Stimulated activated CD4-positive, alpha-beta T cell treated with anti-CD3 and anti-CD28 coated beads, Interleukin-4, amount 100 ng/mL, for 4 hours (primary cell): ENCODE data around the gene MDC1.
"Not testable (repeated sequence)": the region's sequence is repeated elsewhere in the genome, so short reads cannot be mapped to it uniquely, and the experiment has no call there.

Experiments
- DNase-seq, 2 experiments: peaks; one replicate each; pipeline ENCODE4 v3.0.0-alpha.2; 2020

MDC1 gene, protein sequence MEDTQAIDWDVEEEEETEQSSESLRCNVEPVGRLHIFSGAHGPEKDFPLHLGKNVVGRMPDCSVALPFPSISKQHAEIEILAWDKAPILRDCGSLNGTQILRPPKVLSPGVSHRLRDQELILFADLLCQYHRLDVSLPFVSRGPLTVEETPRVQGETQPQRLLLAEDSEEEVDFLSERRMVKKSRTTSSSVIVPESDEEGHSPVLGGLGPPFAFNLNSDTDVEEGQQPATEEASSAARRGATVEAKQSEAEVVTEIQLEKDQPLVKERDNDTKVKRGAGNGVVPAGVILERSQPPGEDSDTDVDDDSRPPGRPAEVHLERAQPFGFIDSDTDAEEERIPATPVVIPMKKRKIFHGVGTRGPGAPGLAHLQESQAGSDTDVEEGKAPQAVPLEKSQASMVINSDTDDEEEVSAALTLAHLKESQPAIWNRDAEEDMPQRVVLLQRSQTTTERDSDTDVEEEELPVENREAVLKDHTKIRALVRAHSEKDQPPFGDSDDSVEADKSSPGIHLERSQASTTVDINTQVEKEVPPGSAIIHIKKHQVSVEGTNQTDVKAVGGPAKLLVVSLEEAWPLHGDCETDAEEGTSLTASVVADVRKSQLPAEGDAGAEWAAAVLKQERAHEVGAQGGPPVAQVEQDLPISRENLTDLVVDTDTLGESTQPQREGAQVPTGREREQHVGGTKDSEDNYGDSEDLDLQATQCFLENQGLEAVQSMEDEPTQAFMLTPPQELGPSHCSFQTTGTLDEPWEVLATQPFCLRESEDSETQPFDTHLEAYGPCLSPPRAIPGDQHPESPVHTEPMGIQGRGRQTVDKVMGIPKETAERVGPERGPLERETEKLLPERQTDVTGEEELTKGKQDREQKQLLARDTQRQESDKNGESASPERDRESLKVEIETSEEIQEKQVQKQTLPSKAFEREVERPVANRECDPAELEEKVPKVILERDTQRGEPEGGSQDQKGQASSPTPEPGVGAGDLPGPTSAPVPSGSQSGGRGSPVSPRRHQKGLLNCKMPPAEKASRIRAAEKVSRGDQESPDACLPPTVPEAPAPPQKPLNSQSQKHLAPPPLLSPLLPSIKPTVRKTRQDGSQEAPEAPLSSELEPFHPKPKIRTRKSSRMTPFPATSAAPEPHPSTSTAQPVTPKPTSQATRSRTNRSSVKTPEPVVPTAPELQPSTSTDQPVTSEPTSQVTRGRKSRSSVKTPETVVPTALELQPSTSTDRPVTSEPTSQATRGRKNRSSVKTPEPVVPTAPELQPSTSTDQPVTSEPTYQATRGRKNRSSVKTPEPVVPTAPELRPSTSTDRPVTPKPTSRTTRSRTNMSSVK (N-terminal part only)

DNA sequence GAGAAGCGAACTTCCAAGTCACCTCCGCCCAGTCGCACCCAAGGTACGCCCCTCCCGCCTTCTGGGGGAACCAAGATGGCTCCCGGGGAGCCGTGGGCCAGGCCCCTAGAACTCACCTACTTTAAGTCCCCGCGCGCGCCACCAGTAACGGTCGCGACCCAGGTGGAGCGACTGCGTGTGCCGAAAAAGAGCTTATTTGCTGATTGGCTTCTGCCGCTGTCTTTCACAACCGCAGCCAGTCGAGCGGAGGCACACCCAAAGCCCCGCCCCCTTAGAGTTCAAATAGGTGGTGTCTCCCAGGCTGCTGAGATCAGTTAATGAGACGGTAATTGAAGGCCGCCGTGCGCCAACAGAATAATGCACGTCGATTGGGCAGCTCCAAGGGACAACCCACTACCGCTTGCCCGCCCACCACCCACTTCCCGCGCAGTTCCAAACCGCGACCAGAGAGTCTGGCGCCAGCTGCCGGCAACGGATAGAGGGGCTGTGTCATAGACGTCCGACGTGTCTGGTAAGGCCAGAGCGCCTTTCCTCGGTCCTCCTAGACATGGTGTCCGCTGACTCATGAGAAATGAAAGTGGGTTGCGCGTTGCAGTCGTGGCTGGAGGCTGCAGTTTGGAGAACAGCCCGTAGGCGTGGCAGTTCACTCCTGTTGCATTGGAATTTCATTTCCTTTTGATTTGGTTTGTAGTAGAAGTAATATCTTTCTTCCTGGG, at the start of gene MDC1:
MDC1 (minus strand) TSS at position 153 of the 716 bp plus-strand sequence. CDS start 2,106 bp downstream, outside the sequence.
- peak; percentile 95 to 100 for DNase-seq

DNA sequence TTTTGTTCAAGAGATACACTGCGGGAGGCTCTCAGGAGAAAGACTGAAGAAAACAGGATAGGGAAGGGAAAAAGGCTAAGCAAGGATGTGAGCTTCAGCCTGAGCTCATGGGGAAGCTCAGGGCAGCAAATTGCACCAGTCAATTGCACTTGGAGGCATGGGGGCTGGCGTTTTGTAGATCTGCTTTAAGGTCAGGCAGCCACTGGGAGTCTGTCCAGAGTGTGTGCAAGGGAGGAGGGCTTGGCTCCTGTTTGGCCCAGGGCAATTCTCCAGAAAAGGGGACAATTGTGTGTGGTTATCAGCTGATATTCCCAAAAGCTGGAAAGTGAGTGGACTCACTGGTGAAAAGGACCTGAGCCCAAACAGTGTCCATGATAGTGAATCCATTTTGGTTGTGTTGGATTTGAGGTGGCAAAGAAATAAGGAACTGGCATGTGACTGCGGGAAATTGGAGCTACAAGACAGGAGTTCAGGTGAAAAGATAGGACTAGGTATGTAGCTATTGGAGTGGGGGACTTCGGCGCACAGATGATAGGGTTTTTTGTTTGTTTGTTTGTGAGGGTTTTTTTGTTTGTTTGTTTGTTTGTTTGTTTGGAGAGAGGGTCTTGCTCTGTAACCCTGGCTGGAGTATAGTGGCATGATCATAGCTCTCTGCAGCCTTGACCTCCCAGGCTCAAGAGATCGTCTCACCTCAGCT, 49.5 kb upstream of the MDC1 start:
- DNase-seq: no peak

DNA sequence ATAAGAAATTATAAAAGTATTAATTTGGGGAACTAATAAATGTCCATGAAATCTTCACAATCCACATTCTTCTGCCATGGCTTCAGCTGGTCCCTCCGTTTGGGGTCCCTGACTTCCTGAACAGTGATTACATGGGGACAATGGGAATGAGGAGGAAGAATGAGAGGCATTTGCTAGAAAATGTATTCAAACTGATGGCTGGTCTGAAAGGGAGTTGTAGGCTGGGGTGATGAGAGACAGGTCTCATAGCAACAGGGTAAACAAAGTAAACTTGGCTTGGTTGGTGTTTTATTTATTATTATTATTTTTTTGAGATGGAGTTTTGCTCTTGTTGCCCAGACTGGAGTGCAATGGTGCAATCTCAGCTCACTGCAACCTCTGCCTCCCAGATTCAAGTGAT, 48.4 kb upstream of the MDC1 start:
- DNase-seq: not testable (repeated sequence)

DNA sequence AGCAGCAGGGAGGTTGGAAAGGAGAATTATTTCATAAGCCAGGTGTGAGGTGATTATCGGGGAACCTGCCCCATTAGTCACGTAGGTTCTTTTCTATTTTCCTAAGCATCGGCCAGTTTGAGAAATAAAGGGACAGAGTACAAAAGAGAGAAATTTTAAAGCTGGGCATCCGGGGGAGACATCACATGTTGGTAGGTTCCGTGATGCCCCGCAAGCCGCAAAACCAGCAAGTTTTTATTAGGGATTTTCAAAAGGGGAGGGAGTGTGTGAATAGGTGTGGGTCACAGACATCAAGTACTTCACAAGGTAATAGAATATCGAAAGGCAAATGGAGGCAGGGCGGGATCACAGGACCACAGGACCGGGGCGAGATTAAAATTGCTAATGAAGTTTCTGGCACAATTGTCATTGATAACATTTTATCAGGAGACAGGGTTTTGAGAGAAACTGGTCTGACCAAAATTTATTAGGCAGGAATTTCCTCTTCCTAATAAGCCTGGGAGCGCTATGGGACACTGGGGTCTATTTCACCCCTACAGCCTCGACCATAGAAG, 47.5 kb upstream of the MDC1 start:
- DNase-seq: not testable (repeated sequence)

DNA sequence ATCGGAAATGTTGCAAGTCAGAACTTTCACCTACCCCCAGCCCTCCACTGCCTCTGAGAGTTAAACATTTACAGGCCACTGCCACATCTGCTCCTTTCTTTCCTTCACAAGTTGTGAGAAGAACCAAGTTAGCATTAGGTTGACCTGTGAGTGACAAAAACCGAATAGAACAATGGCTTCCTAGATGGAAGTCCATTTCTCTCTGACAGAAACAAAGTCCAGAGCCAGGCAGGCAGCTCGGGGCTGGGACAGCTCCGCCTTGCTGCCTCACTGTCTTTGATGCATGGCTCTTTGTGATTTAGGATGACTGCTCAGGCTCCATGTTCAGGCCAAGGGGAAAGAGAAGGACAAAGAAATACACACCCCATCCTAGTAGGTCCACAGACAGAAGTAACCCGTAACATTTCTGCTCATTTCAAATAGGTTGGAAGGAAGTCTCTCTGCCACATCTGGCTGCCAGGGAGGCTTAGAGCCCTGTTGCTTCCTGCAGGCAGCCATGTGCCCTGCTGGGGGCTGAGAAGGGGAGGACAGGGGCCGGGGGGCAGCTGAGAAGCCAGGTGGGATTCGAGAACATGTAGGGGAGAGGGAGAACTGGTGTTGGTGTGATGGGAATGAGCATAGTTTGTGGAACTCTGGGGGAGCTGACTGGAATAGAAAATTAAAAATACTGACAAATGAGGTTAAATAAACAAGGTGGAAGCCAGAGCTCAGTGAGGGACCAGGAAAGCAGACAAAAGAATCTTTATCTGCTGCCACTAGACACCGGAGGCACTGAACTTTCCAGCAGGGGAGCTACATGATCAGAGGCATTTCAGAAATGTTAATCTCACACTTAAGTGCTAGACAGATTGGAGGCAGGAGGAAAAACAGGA, 46.8 kb upstream of the MDC1 start:
- DNase-seq: no peak

DNA sequence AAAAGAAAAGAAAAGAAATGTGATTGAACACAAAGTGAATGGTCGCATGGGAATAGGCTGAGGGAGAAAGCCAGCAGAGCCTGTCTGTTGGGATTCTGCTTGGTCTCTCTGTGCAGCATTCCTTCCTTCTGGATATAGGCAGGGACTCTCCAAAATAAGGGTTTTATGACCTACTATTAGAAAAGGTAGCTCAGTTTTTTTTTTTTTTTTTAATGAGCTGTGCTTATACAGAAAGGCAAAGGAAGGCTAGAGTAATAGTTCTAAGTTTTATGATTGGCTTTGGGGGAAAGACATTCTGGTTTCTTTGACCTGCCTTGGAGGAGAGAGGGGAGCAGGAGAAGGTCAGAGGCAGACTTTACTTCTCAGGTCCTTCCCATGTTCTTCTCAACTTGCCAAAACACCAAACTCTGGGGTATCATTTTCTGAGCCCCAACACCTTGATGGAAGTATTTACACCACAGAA, 46.1 kb upstream of the MDC1 start:
- no peak for DNase-seq

DNA sequence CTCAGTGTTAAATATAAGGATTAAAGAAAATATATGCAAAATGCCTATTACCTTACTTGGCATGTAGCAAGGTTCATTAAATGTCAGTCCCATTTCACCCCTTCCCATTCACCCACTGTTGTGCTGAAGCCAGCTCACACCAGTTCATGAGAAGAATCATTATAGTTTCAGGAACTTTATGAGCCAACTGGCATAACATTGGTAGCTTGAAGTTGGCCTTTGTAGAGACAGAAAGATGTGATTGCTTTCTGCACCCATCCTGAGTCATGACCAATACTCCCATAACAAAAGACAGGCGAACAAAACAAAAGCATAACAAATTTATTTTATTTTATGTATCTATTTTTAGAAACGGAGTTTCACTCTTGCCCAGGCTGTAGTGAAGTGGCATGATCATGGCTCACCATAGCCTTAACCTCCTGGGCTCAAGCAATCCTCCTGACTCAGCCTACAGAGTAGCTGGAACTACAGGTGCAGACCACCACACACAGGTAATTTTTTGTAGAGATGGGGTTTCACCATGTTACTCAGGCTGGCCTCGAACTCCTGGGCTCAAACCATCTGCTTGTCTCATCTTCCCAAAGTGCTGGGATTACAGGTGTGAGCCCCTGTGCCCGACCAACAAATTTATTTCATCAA, 44.8 kb upstream of the MDC1 start:
- DNase-seq: no peak

DNA sequence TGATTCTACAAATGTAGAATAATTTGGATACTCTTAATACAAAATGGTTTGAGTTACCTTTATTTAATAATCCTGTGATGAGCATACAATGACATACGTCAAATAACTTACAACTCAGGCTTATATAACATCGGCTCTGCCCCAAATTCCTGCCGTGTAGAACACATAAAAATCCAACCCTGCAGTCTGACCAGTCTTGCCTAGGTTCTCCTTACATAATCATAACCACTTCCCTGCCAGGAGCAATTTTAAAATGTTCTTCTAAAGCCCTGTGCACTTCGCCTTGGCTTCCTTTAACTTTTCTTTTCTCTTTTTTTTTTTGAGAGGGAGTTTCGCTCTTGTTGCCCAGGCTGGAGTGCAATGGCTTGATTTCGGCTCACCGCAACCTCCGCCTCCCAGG, 43.5 kb upstream of the MDC1 start:
- DNase-seq: no peak

DNA sequence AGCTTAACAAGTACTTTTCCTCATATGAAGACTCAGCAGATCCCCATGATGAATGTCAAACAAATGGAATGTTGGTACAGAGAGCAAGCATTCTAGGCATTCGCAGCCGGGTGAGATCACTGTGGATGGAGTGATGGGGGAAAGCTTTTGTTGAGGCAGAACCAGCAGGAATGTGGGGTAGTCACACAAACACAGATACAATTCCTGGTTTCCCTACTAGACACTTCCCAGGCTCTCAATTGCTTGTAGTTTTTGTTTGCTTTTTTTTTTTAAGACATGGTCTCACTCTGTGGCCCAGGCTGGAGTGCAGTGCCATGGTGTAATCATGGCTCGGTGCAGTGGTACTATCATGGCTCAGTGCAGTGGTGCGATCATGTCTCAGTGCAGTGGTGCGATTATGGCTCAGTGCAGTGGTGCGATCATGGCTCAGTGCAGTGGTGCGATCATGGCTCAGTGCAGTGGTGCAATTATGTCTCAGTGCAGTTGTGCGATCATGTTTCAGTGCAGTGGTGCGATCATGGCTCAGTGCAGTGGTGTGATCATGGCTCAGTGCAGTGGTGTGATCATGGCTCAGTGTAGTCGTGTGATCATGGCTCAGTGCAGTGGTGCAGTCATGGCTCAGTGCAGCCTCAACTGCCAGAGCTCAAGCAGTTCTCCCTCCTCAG, 42.6 kb upstream of the MDC1 start:
- no peak for DNase-seq

DNA sequence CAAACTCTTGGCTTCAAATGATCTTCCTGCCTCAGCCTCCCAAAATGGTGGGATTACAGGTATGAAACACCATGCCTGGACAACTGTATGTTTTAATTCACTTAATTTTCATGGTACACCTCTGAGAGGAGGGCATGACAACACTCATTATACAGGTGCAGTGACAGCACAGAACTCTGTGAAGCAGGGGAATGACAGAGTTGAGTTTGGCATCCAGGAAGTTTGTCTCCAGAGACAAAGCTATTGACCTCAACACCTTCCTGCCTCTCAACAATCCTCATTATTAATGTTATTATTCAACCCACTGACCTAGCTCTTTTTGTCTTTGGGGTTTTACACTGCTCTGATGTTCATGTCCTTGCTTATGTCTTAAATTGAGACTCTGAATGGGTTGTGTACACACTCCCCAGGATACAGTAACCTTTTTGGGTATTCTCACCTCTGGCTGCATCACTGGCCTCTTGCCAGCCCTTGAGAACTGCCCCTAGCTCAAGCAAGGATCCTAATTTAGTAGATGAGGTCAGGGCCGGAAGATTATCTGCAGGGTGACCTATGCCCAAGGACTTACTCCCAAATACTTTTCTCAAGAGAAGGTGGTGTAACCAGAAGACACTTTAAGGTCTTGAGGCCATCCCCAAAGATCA, 40.3 kb upstream of the MDC1 start:
- DNase-seq: no peak

DNA sequence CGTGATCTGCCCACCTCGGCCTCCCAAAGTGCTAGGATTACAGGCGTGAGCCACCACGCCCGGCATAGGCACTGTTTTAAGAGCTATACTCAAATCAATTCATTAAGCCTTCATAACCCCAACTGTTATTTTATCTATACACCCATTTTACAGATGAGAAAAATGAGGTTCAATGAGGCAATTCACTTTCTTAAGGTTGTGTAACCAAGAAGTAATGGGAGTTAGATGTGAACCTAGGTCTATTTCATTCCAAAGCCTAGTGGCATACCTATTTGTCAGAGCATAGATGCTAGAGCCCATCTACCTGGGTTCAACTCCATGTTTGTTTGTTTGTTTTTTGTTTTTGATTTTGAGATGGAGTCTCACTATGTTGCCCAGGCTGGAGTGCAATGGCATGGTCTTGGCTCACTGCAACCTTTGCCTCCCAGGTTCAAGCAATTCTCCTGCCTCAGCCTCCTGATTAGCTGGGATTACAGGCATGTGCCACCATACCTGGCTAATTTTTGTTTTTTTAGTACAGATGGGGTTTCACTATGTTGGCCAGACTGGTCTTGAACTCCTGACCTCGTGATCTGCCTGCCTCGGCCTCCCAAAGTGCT, 39.4 kb upstream of the MDC1 start:
- DNase-seq: not testable (repeated sequence)

DNA sequence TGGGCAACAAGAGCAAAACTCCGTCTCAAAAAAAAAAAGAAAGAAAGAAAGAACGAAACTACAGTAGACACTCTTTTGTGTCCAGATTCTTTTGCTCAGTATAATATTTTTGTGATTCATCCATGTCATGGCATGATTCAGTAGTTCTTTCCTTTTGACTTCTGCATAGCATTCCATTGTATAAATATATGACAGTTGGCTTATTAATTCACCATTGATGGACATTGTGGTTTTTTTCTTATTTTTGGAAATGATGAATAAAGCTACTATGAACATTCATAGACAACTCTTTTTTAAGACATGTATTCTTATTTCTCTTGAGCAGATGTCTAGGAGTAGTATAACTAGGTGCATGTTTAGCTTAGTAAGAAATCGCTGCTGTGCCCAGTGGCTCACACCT, 37.5 kb upstream of the MDC1 start:
- DNase-seq: no peak

DNA sequence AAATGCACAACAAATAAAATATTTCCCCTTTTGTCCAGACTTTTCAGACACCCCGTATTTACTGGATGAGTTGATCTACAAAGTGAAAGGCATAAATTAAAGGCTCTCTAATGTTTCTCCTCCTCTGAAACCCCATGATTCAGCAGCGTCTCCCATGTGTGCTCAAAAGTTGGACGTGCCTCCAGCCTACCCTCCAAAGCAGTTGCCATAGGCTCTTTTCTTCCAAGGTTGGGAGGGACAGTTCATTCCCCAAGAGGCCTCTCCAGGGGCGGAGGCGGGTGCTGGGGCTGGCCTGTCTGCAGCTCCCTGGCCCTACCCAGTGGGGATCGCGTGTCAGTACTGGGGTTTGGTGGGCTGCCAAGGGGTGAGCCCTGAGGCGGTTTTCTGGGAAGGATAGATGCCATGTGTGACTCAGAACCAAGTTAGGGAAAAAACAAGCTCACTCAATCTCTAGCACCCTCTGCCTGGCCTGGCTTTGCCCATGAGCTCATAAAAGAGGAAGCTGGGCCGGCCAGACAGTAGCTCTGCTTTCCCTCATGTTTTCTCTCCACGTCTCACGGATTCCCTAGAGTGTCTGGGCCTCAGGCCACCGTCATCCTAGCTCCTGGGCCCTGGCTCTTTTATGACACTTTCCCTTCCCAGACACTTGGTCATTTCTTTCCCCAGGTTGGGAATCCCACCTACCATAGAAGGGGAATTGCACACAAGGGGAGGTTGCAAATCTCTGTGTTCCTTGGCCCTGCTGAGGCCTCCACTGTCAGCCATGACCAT, 35.3 kb upstream of the MDC1 start:
- DNase-seq: no peak

DNA sequence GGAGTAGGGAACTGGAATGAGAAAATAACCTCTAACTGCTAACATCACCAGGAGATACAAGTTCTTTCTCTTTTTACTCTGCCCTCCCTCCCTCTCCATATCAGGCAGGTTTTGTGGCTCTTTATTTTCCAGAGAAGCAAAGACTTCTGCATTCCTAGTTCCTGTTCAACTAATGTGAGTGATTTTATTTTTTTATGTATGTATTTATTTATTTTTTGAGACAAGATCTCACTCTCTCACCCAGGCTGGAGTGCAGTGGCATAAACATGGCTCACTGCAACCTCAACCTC, 33.2 kb upstream of the MDC1 start:
- no peak for DNase-seq

DNA sequence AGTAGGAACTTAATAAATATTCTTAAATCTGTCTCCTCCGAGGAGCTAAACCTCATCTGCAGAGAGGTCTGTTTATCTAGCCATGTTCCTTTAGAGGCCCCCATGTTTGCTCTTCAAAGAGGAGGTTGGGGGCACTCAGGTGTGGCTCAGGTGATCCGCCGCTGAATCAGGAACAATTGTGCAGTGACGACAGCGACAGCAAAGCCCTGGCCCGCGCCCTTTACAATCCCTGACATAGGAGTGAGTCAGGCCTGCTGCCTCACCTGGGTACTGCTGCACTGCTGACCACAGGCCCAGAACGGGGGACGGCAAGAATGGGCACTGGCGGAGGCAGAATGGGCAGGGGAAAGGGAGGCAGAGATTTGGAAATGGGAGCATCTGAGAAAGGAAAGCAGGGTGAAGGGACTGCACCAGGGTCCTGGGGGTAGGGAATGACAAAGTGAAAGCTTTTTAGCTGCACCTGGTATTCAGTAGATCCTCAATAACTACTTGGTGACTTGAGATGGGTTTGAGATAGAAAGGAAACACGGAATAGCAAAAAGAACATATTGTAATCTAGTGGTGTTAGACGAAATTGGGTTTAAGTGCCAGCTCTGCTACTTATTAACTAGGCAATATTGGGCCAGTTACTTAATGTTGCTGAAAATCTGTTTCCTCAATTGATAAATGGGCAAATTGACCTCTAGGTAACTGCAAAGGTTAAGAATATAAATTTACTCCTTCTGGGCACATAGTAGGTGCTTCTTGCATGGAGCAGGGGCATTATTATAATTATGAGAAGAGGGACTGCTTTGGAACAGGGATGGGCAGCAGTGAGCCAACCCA, 32.7 kb upstream of the MDC1 start:
- DNase-seq: no peak

DNA sequence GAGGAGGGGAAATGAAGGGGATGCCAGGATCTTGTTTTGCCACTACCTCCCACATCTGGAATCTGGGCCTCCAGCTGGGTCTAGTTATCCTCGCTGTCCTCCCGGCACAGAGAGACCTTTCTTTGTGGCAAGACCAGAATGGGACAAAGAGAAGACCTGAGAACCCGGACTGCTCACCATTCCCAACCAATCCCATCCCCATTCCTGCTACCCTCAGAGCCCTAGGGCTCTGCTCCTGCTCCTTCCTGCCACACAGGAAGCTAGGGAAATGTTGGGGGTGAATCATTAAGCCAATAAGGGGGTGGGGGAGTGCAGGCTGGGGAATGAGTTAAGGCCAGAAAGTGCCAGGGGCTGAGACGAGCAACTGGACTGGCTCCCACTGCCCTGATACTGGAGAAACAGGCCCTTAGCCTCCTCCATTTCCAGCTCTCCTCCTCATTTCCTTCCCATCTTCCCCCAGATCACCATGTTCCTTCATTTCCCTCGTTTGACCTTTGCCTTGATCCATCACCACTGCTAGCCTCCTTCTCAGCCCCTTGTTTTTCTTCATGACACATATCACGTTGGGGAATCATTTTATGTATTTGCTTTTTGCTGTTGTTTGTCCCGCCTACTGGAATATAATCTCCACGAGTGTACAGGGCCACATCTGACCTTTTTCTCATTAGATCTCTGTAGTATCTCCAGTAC, 31.9 kb upstream of the MDC1 start:
- DNase-seq: no peak
